WTC11 (cell line): ENCODE measurements around the gene TBC1D22A.

ENCODE experiments used
- ATF2 ChIP-seq: sonication (generic); formaldehyde crosslinking; IDR thresholded peaks from 2 replicates; pipeline ENCODE4 v1.8.1; 2022; ENCODE audit warnings: low read depth, missing genetic modification reagents, borderline replicate concordance
- CTCF ChIP-seq: fragments of 200-600 bp; IDR thresholded peaks from 2 replicates; pipeline ENCODE4 v1.8.0; 2022; ENCODE audit warnings: antibody characterized with exemption
- E2F5 ChIP-seq: sonication (generic); formaldehyde crosslinking; IDR thresholded peaks from 2 replicates; pipeline ENCODE4 v1.8.1; 2022; ENCODE audit warnings: mild to moderate bottlenecking, moderate library complexity, missing genetic modification reagents
- IRF2 ChIP-seq: sonication (generic); formaldehyde crosslinking; IDR thresholded peaks from 2 replicates; pipeline ENCODE4 v1.8.0; 2022; ENCODE audit warnings: low read depth, missing genetic modification reagents, borderline replicate concordance
- JUN ChIP-seq: sonication (generic); formaldehyde crosslinking; IDR thresholded peaks from 2 replicates; pipeline ENCODE4 v1.8.0; 2023; ENCODE audit warnings: mild to moderate bottlenecking, missing genetic modification reagents
- NFYB ChIP-seq: sonication (generic); formaldehyde crosslinking; conservative IDR thresholded peaks from 2 replicates; pipeline ENCODE4 v1.8.0; 2022; ENCODE audit warnings: low read depth, missing genetic modification reagents

GRCh38 chr22:46914481-46914880 is 152.0 kb downstream of the TBC1D22A start:
- no peak for TF ChIP-seq CTCF
- TF ChIP-seq E2F5 (CRISPR knock-in tag), result no peak
- no peak for TF ChIP-seq IRF2
- TF ChIP-seq JUN (CRISPR knock-in tag), result no peak
- TF ChIP-seq ATF2, result no peak
- TF ChIP-seq NFYB (CRISPR knock-in tag), result no peak
